HCT116 (cell line): Measurements from ENCODE around the gene CCNA2. TPM values are rescaled to one million over a fixed set of nuclear protein-coding genes. Genes with fewer than 3 reads are reported as not detected.

ENCODE experiments used
- ATAC-seq: fragments of 200-7000 bp; cut with Tn5 transposase; 2 replicates; pipeline ENCODE4 v1.9.1; 2020; ENCODE audit warnings: mild to moderate bottlenecking, moderate library complexity
- BruUV-seq: library from RNA; stranded (reverse); fragments of 400-500 nt; replicated peaks from 2 replicates; lab custom pipeline; 2021; lab: Mats Ljungman, UMichigan
- CTCF ChIA-PET: fragments of 300-600 bp; sonication (Branson Sonifier 250); formaldehyde crosslinking; loops from one replicate; lab custom pipeline; 2021; ENCODE audit warnings: antibody characterized with exemption; lab: Charles Lee
- POLR2A ChIA-PET: fragments of 300-600, 350-600 bp; sonication (Branson Sonifier 250); formaldehyde crosslinking; loops from one replicate; lab custom pipeline; 2021; ENCODE audit warnings: antibody characterized with exemption; lab: Charles Lee
- RAD21 ChIA-PET, 2 experiments: fragments of 300-600 bp; sonication (Branson Sonifier 250); formaldehyde crosslinking; loops; one replicate each; lab custom pipeline; 2023; ENCODE audit warnings: low total read pairs in 2 of 2; ENCODE audit not compliant: uncharacterized antibody in 2 of 2, unreplicated experiment in 2 of 2, low non-redundant PET in 1 of 2; lab: Charles Lee
- DNase-seq: peaks from one replicate; pipeline ENCODE4 v3.0.0-alpha.2; 2010; ENCODE audit warnings: low read depth, low spot score
- H2AFZ ChIP-seq: fragments of 200-600 bp; shearing (Covaris generic), sonication (generic); 2 replicates; pipeline ENCODE4 v1.6.1; 2017; ENCODE audit warnings: low read depth, mixed run types, mixed read lengths, antibody characterized with exemption, low read length; ENCODE audit not compliant: poor library complexity, severe bottlenecking
- H3K27ac ChIP-seq: 2 replicates; pipeline ENCODE4 v1.5.1; 2012; ENCODE audit warnings: low read depth, low read length
- H3K27me3 ChIP-seq: fragments of 200-600 bp; sonication (generic); 2 replicates; pipeline ENCODE4 v1.6.1; 2016; ENCODE audit warnings: mixed run types, low read length, mixed read lengths; ENCODE audit not compliant: insufficient read depth
- H3K36me3 ChIP-seq, 2 experiments: fragments of 200-500 bp in 1 of 2; fragments of 200-600 bp in 1 of 2; sonication (Bioruptor generic) in 1 of 2; sonication (generic) in 1 of 2; 2 replicates each; pipeline versions ENCODE4 v1.5.1 to v1.6.1; 2014 to 2016; ENCODE audit warnings: low read length in 2 of 2, inconsistent platforms in 1 of 2, mixed read lengths in 1 of 2, mixed run types in 1 of 2; ENCODE audit not compliant: insufficient read depth in 2 of 2, control insufficient read depth in 1 of 2
- H3K4me1 ChIP-seq, 2 experiments: fragments of 200-600 bp in 1 of 2; sonication (generic) in 1 of 2; 2 replicates each; pipeline versions ENCODE4 v1.5.1 to v1.6.1; 2012 to 2017; ENCODE audit warnings: low read length in 2 of 2, inconsistent platforms in 1 of 2, mild to moderate bottlenecking in 1 of 2, mixed read lengths in 1 of 2, mixed run types in 1 of 2, moderate library complexity in 1 of 2; ENCODE audit not compliant: insufficient read depth in 2 of 2, control insufficient read depth in 1 of 2
- H3K4me2 ChIP-seq: fragments of 200-600 bp; sonication (generic); 2 replicates; pipeline ENCODE4 v1.6.1; 2017; ENCODE audit warnings: mixed run types, low read length, mixed read lengths
- H3K4me3 ChIP-seq, 2 experiments: fragments of 200-600 bp in 1 of 2; sonication (generic) in 1 of 2; replicated peaks in 1 of 2; 2 replicates each; pipeline ENCODE4 v1.5.1; 2011 to 2016; ENCODE audit warnings: low read length in 2 of 2, control low read depth in 1 of 2, low read depth in 1 of 2, mild to moderate bottlenecking in 1 of 2, mixed read lengths in 1 of 2, mixed run types in 1 of 2
- H3K79me2 ChIP-seq: fragments of 200-600 bp; sonication (generic); 2 replicates; pipeline ENCODE4 v1.6.1; 2017; ENCODE audit warnings: mild to moderate bottlenecking, mixed run types, low read length, moderate library complexity, mixed read lengths; ENCODE audit not compliant: insufficient read depth
- H3K9ac ChIP-seq: fragments of 200-600 bp; sonication (generic); 2 replicates; pipeline ENCODE4 v1.6.1; 2016; ENCODE audit warnings: low read length, mixed read lengths
- H3K9me2 ChIP-seq: fragments of 200-600 bp; sonication (generic), shearing (Covaris generic); 2 replicates; pipeline ENCODE4 v1.6.1; 2017; ENCODE audit warnings: mixed run types, mild to moderate bottlenecking, moderate library complexity; ENCODE audit not compliant: insufficient read depth
- H3K9me3 ChIP-seq, 2 experiments: fragments of 200-500 bp in 1 of 2; fragments of 200-600 bp in 1 of 2; sonication (Bioruptor generic) in 1 of 2; sonication (generic) in 1 of 2; 2 replicates each; pipeline ENCODE4 v1.6.1; 2014 to 2017; ENCODE audit warnings: low read length in 2 of 2, mixed read lengths in 2 of 2, inconsistent platforms in 1 of 2, low read depth in 1 of 2, mild to moderate bottlenecking in 1 of 2, mixed run types in 1 of 2, moderate library complexity in 1 of 2; ENCODE audit not compliant: control insufficient read depth in 1 of 2, insufficient read depth in 1 of 2
- H4K20me1 ChIP-seq: fragments of 200-600 bp; sonication (generic), shearing (Covaris generic); 2 replicates; pipeline ENCODE4 v1.6.1; 2017; ENCODE audit warnings: mixed run types, mild to moderate bottlenecking, moderate library complexity; ENCODE audit not compliant: insufficient read depth
- EGR1 ChIP-seq: IDR thresholded peaks from 2 replicates; pipeline ENCODE4 v1.6.1; 2012; ENCODE audit warnings: low read depth
- ELF1 ChIP-seq: IDR thresholded peaks from 2 replicates; pipeline ENCODE4 v1.6.1; 2012; ENCODE audit warnings: low read depth, borderline replicate concordance
- EZH2 ChIP-seq: fragments of 200-600 bp; sonication (generic); IDR thresholded peaks from 2 replicates; pipeline ENCODE4 v1.6.1; 2017; ENCODE audit warnings: antibody characterized with exemption, mixed run types
- EZH2phosphoT487 ChIP-seq: fragments of 200-600 bp; IDR thresholded peaks from 2 replicates; pipeline ENCODE4 v1.6.1; 2018; ENCODE audit warnings: antibody characterized with exemption, borderline replicate concordance
- FOSL1 ChIP-seq: IDR thresholded peaks from 2 replicates; pipeline ENCODE4 v1.6.1; 2012; ENCODE audit warnings: low read depth
- JUND ChIP-seq: IDR thresholded peaks from 2 replicates; pipeline ENCODE4 v1.6.1; 2012
- POLR2A ChIP-seq: IDR thresholded peaks from 2 replicates; pipeline ENCODE4 v1.7.0; 2011; ENCODE audit warnings: borderline replicate concordance; ENCODE audit not compliant: insufficient read depth, insufficient read length; ENCODE audit errors: extremely low read depth
- RAD21 ChIP-seq: IDR thresholded peaks from 2 replicates; pipeline ENCODE4 v1.6.1; 2012; ENCODE audit warnings: low read depth, mild to moderate bottlenecking
- SIN3A ChIP-seq: IDR thresholded peaks from 2 replicates; pipeline ENCODE4 v1.6.1; 2012; ENCODE audit warnings: low read depth
- SP1 ChIP-seq: IDR thresholded peaks from 2 replicates; pipeline ENCODE4 v1.6.1; 2012; ENCODE audit warnings: low read depth
- SRF ChIP-seq: IDR thresholded peaks from 2 replicates; pipeline ENCODE4 v1.6.1; 2012; ENCODE audit warnings: low read depth
- TCF7L2 ChIP-seq: IDR thresholded peaks from 2 replicates; pipeline ENCODE4 v1.7.0; 2011; ENCODE audit warnings: borderline replicate concordance, inconsistent platforms; ENCODE audit not compliant: insufficient read depth, insufficient read length; ENCODE audit errors: extremely low read depth
- YY1 ChIP-seq: IDR thresholded peaks from 2 replicates; pipeline ENCODE4 v1.6.1; 2011; ENCODE audit warnings: low read length, low read depth, moderate library complexity, mild to moderate bottlenecking; ENCODE audit not compliant: insufficient replicate concordance; ENCODE audit errors: extremely low read depth
- ZFX ChIP-seq: fragments of 450-650 bp; IDR thresholded peaks from 2 replicates; pipeline ENCODE4 v1.6.1; 2017
- ZNF274 ChIP-seq: fragments of 200-500 bp; sonication (Bioruptor generic); IDR thresholded peaks from 2 replicates; pipeline ENCODE4 v1.6.1; 2014; ENCODE audit warnings: mild to moderate bottlenecking, low read depth, low read length, inconsistent platforms
- intact Hi-C: fragments of 100-400 bp; cut with micrococcal nuclease; formaldehyde crosslinking; loops from 2 replicates; pipeline ENCODE4 v1.10.0; 2022
- total RNA-seq: library from RNA; stranded (reverse); gene quantifications from one replicate; pipeline ENCODE4 v1.2.1, GENCODE V29; 2021; ENCODE audit not compliant: unreplicated experiment
- TF ChIP-seq, protein P1 (sequence below), 3 experiments: fragments of 200-600 bp in 1 of 3; sonication (generic) in 1 of 3; IDR thresholded peaks in 2 of 3; conservative IDR thresholded peaks in 1 of 3; 2 replicates each; pipeline ENCODE4 v1.5.1; 2012 to 2017; ENCODE audit warnings: low read depth in 2 of 3, low read length in 2 of 3, antibody characterized with exemption in 1 of 3, borderline replicate concordance in 1 of 3, control low read depth in 1 of 3, mild to moderate bottlenecking in 1 of 3, mixed read lengths in 1 of 3, mixed run types in 1 of 3, moderate library complexity in 1 of 3; ENCODE audit not compliant: insufficient read depth in 1 of 3
- TF ChIP-seq, protein P2 (sequence below): IDR thresholded peaks from 2 replicates; pipeline ENCODE4 v1.6.1; 2012
- TF ChIP-seq, protein P3 (sequence below): IDR thresholded peaks from 2 replicates; pipeline ENCODE4 v1.6.1; 2012; ENCODE audit warnings: low read depth

Gene CCNA2
- total RNA-seq, 1 experiment from 2014 or later: 75.4 TPM

DNA sequence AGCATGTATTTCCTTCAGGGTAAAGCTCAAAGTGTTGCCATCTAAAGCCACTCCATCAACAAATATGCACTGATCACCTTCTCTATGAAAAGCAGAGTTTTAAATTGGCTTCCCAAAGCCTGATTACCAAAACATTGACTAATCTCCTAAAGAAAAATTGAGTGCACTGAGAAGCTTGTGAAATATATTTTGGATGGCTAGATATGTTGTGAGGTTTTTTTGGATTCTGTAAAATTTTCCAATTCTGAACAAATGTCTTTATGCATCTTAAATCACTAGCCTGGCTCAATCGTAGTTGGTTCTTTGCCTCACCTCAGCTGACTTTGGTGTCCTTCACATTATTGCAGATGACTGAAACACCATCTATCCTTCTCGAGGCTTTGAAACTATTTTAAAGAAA, 37.5 kb downstream of the CCNA2 start:
- no peak for TF ChIP-seq YY1
- TF ChIP-seq SIN3A: no peak
- Histone ChIP-seq H3K4me2 (no peak overlapping the region), H3K36me3 (no peaks in the 10 kb centered on the region), H3K9me3 (no peaks in the 10 kb centered on the region), H3K27ac (no peak overlapping the region), H3K79me2 (no peaks in the 10 kb centered on the region), H2AFZ (no peak overlapping the region), H3K9me2 (no peaks in the 10 kb centered on the region), H3K9ac (no peak overlapping the region), H3K4me1 (no peaks in the 10 kb centered on the region), H3K4me3 (no peak overlapping the region), H4K20me1 (no peaks in the 10 kb centered on the region), H3K27me3 (no peaks in the 10 kb centered on the region)
- no TSS peak for BruUV-seq
- ChIA-PET RAD21 (no interaction called here), POLR2A (interaction anchor here (1.9 kb wide), 1 partner anchor 15 kb away, joined by 6 read pairs; the partner anchor contains the start of gene EXOSC9), CTCF (no interaction called here)
- no peak for DNase-seq
- ATAC-seq: no peak
- intact Hi-C loops: no loop called here

DNA sequence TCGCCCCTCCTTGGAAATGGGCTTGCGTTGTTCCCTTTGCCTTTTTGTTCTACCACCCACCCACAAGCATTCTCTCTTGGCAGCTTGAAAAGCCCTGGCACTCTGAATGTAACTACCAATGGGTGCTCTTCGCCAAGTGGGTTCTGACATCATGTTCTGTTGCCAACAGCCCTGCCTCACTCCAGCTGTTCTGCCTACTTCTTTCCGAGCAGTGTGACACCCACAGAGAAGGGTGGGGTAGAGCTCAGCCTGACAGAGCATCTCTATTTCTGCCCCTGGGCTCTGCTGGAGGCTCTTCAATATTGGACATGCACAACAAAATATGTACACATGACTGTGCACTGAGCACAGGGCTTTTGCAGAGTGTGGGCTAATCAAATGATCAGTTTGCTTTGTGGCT, 38.2 kb downstream of the CCNA2 start:
- H4K20me1 ChIP-seq: no peaks in the 10 kb centered on the region
- no peak overlapping the region for H3K4me2 ChIP-seq
- no peak overlapping the region for H3K9ac ChIP-seq
- no peaks in the 10 kb centered on the region for H3K9me3 ChIP-seq
- intact Hi-C loops: no loop called here
- no peaks in the 10 kb centered on the region for H3K27me3 ChIP-seq
- DNase-seq (no peak), ATAC-seq (no peak)
- H3K9me2 ChIP-seq: no peaks in the 10 kb centered on the region
- H3K27ac ChIP-seq: no peak overlapping the region
- ChIA-PET RAD21 (no interaction called here), CTCF (no interaction called here), POLR2A (interaction anchor here (1.9 kb wide), 1 partner anchor 16 kb away, joined by 6 read pairs; the partner anchor contains the start of gene EXOSC9)
- H3K4me3 ChIP-seq: no peak overlapping the region
- H3K36me3 ChIP-seq: no peaks in the 10 kb centered on the region
- no TSS peak for BruUV-seq
- H3K79me2 ChIP-seq: no peaks in the 10 kb centered on the region
- no peaks in the 10 kb centered on the region for H3K4me1 ChIP-seq
- no peak overlapping the region for H2AFZ ChIP-seq
- TF ChIP-seq EZH2phosphoT487 (no peak), SP1 (no peak), JUND (no peak), FOSL1 (no peak), EGR1 (no peak), ZNF274 (no peak), POLR2A (no peak), EZH2 (no peak), ZFX (no peak), RAD21 (no peak), ELF1 (no peak), SRF (no peak), TCF7L2 (no peak)
- TF ChIP-seq, protein P1, sequence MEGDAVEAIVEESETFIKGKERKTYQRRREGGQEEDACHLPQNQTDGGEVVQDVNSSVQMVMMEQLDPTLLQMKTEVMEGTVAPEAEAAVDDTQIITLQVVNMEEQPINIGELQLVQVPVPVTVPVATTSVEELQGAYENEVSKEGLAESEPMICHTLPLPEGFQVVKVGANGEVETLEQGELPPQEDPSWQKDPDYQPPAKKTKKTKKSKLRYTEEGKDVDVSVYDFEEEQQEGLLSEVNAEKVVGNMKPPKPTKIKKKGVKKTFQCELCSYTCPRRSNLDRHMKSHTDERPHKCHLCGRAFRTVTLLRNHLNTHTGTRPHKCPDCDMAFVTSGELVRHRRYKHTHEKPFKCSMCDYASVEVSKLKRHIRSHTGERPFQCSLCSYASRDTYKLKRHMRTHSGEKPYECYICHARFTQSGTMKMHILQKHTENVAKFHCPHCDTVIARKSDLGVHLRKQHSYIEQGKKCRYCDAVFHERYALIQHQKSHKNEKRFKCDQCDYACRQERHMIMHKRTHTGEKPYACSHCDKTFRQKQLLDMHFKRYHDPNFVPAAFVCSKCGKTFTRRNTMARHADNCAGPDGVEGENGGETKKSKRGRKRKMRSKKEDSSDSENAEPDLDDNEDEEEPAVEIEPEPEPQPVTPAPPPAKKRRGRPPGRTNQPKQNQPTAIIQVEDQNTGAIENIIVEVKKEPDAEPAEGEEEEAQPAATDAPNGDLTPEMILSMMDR (IDR thresholded peaks at IDR 0.05 in 2 of 3, conservative IDR thresholded peaks at IDR 0.05 in 1 of 3; ENCODE audit: borderline replicate concordance in 1 of 3, insufficient read depth in 1 of 3, low read depth in 2 of 3, low read length in 2 of 3): no peak
- TF ChIP-seq, protein P2, sequence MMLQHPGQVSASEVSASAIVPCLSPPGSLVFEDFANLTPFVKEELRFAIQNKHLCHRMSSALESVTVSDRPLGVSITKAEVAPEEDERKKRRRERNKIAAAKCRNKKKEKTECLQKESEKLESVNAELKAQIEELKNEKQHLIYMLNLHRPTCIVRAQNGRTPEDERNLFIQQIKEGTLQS: no peak
- TF ChIP-seq, protein P3, sequence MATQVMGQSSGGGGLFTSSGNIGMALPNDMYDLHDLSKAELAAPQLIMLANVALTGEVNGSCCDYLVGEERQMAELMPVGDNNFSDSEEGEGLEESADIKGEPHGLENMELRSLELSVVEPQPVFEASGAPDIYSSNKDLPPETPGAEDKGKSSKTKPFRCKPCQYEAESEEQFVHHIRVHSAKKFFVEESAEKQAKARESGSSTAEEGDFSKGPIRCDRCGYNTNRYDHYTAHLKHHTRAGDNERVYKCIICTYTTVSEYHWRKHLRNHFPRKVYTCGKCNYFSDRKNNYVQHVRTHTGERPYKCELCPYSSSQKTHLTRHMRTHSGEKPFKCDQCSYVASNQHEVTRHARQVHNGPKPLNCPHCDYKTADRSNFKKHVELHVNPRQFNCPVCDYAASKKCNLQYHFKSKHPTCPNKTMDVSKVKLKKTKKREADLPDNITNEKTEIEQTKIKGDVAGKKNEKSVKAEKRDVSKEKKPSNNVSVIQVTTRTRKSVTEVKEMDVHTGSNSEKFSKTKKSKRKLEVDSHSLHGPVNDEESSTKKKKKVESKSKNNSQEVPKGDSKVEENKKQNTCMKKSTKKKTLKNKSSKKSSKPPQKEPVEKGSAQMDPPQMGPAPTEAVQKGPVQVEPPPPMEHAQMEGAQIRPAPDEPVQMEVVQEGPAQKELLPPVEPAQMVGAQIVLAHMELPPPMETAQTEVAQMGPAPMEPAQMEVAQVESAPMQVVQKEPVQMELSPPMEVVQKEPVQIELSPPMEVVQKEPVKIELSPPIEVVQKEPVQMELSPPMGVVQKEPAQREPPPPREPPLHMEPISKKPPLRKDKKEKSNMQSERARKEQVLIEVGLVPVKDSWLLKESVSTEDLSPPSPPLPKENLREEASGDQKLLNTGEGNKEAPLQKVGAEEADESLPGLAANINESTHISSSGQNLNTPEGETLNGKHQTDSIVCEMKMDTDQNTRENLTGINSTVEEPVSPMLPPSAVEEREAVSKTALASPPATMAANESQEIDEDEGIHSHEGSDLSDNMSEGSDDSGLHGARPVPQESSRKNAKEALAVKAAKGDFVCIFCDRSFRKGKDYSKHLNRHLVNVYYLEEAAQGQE: no peak
